IMR-90 (cell line): ENCODE data around the gene CITED2. TPM values are rescaled to one million over a fixed set of nuclear protein-coding genes. Genes with fewer than 3 reads are reported as not detected.

ENCODE experiments used
- ATAC-seq: fragments of 200-7000 bp; cut with Tn5 transposase; 2 replicates; pipeline ENCODE4 v1.9.1; 2020; ENCODE audit warnings: low read depth, mild to moderate bottlenecking, moderate library complexity
- BruUV-seq: library from RNA; stranded (reverse); fragments of 400-500 nt; replicated peaks from 2 replicates; lab custom pipeline; 2021; lab: Mats Ljungman, UMichigan
- CTCF ChIA-PET: fragments of 300-600 bp; formaldehyde crosslinking; extraction: SDS; loops from one replicate; lab custom pipeline; 2021; ENCODE audit warnings: antibody characterized with exemption; lab: Yijun Ruan, JAX
- POLR2A ChIA-PET: fragments of 300-600 bp; sonication (Branson Sonifier 250); formaldehyde crosslinking; loops from one replicate; lab custom pipeline; 2022; ENCODE audit warnings: antibody characterized with exemption; ENCODE audit not compliant: unreplicated experiment; lab: Charles Lee
- DNase-seq: peaks from one replicate; pipeline ENCODE4 v3.0.0; 2013
- H2AFZ ChIP-seq: replicated peaks from 2 replicates; pipeline ENCODE3; 2013; ENCODE audit warnings: low read length, mild to moderate bottlenecking; ENCODE audit not compliant: poor library complexity
- H2AK5ac ChIP-seq: 2 replicates; pipeline ENCODE4 v1.6.1; 2013; ENCODE audit warnings: low read depth, low read length, inconsistent platforms
- H2AK9ac ChIP-seq: replicated peaks from 2 replicates; pipeline ENCODE3; 2013; ENCODE audit warnings: mild to moderate bottlenecking, low read depth, low read length, moderate library complexity; ENCODE audit not compliant: poor library complexity
- H2BK120ac ChIP-seq: 2 replicates; pipeline ENCODE4 v1.6.1; 2013; ENCODE audit warnings: low read depth, low read length, inconsistent platforms
- H2BK15ac ChIP-seq: 3 replicates; pipeline ENCODE4 v1.6.1; 2013; ENCODE audit warnings: low read depth, low read length, inconsistent platforms
- H2BK20ac ChIP-seq: 2 replicates; pipeline ENCODE4 v1.6.1; 2013; ENCODE audit warnings: low read depth, mild to moderate bottlenecking, inconsistent platforms, low read length, moderate library complexity
- H2BK5ac ChIP-seq: 2 replicates; pipeline ENCODE4 v1.6.1; 2013; ENCODE audit warnings: mild to moderate bottlenecking, low read depth, low read length, inconsistent platforms; ENCODE audit not compliant: poor library complexity, severe bottlenecking
- H3K14ac ChIP-seq: replicated peaks from 2 replicates; pipeline ENCODE4 v1.6.1; 2013; ENCODE audit warnings: low read depth, low read length, inconsistent platforms
- H3K18ac ChIP-seq: 2 replicates; pipeline ENCODE4 v1.6.1; 2013; ENCODE audit warnings: low read depth, low read length, control low read depth
- H3K23ac ChIP-seq: 2 replicates; pipeline ENCODE4 v1.6.1; 2013; ENCODE audit warnings: low read depth, low read length, inconsistent platforms
- H3K27ac ChIP-seq: 2 replicates; pipeline ENCODE4 v1.5.1; 2013; ENCODE audit warnings: mild to moderate bottlenecking, control low read depth, low read length; ENCODE audit not compliant: insufficient read depth
- H3K27me3 ChIP-seq: 2 replicates; pipeline ENCODE4 v1.6.1; 2013; ENCODE audit warnings: low read length; ENCODE audit not compliant: control insufficient read depth, insufficient read depth
- H3K36me3 ChIP-seq: 2 replicates; pipeline ENCODE4 v1.6.1; 2013; ENCODE audit warnings: low read length, mixed read lengths; ENCODE audit not compliant: control insufficient read depth, insufficient read depth
- H3K4ac ChIP-seq: 2 replicates; pipeline ENCODE4 v1.6.1; 2013; ENCODE audit warnings: low read depth, low read length, inconsistent platforms
- H3K4me1 ChIP-seq: 2 replicates; pipeline ENCODE4 v1.6.1; 2013; ENCODE audit warnings: low read length, mixed read lengths; ENCODE audit not compliant: control insufficient read depth, insufficient read depth
- H3K4me2 ChIP-seq: 2 replicates; pipeline ENCODE4 v1.6.1; 2013; ENCODE audit warnings: low read depth, mild to moderate bottlenecking, control low read depth, low read length, moderate library complexity
- H3K4me3 ChIP-seq: 2 replicates; pipeline ENCODE4 v1.5.1; 2013; ENCODE audit warnings: low read depth, mild to moderate bottlenecking, control low read depth, low read length, moderate library complexity; ENCODE audit not compliant: insufficient read depth
- H3K56ac ChIP-seq: 2 replicates; pipeline ENCODE4 v1.6.1; 2013; ENCODE audit warnings: low read length, inconsistent platforms; ENCODE audit not compliant: insufficient read depth; ENCODE audit errors: extremely low read depth
- H3K79me1 ChIP-seq, 2 experiments: 2 replicates each; pipeline ENCODE4 v1.6.1; 2013; ENCODE audit warnings: low read length in 2 of 2, inconsistent platforms in 1 of 2, low read depth in 1 of 2
- H3K9ac ChIP-seq: 2 replicates; pipeline ENCODE4 v1.6.1; 2013; ENCODE audit warnings: low read depth, low read length, control low read depth
- H3K9me1 ChIP-seq: 2 replicates; pipeline ENCODE4 v1.6.1; 2013; ENCODE audit warnings: low read length, inconsistent platforms; ENCODE audit not compliant: insufficient read depth
- H3K9me3 ChIP-seq: 2 replicates; pipeline ENCODE4 v1.6.1; 2013; ENCODE audit warnings: low read length; ENCODE audit not compliant: control insufficient read depth, insufficient read depth
- H4K20me1 ChIP-seq: 2 replicates; pipeline ENCODE4 v1.6.1; 2013; ENCODE audit warnings: low read length, inconsistent platforms; ENCODE audit not compliant: insufficient read depth
- H4K5ac ChIP-seq: 2 replicates; pipeline ENCODE4 v1.6.1; 2013; ENCODE audit warnings: mild to moderate bottlenecking, low read depth, low read length, control low read depth
- H4K8ac ChIP-seq, 2 experiments: 2 replicates each; pipeline ENCODE4 v1.6.1; 2013; ENCODE audit warnings: low read depth in 2 of 2, low read length in 2 of 2, control low read depth in 1 of 2, inconsistent platforms in 1 of 2
- H4K91ac ChIP-seq: 2 replicates; pipeline ENCODE4 v1.6.1; 2013; ENCODE audit warnings: low read depth, low read length, inconsistent platforms; ENCODE audit not compliant: insufficient read depth
- BHLHE40 ChIP-seq: fragments of 150-350 bp; IDR thresholded peaks from 2 replicates; pipeline ENCODE4 v1.6.1; 2016; ENCODE audit warnings: mild to moderate bottlenecking, low read depth, low read length
- CEBPB ChIP-seq: IDR thresholded peaks from 2 replicates; pipeline ENCODE4 v1.6.1; 2012; ENCODE audit warnings: low read depth, low read length, improper control_type of control experiment
- CHD1 ChIP-seq: IDR thresholded peaks from 2 replicates; pipeline ENCODE4 v1.6.1; 2012; ENCODE audit warnings: low read depth, low read length, improper control_type of control experiment
- FOS ChIP-seq: fragments of 150-350 bp; IDR thresholded peaks from 2 replicates; pipeline ENCODE4 v1.6.1; 2016; ENCODE audit warnings: low read depth, low read length
- MAFK ChIP-seq: IDR thresholded peaks from 2 replicates; pipeline ENCODE4 v1.6.1; 2012; ENCODE audit warnings: low read depth, low read length, improper control_type of control experiment
- MXI1 ChIP-seq: IDR thresholded peaks from 2 replicates; pipeline ENCODE4 v1.6.1; 2012; ENCODE audit warnings: low read depth, mild to moderate bottlenecking, low read length, moderate library complexity, borderline replicate concordance
- NFE2L2 ChIP-seq: fragments of 150-350 bp; IDR thresholded peaks from 2 replicates; pipeline ENCODE4 v1.6.1; 2016; ENCODE audit warnings: low read depth, mild to moderate bottlenecking, low read length
- RCOR1 ChIP-seq: IDR thresholded peaks from 2 replicates; pipeline ENCODE4 v1.6.1; 2012; ENCODE audit warnings: mild to moderate bottlenecking, low read length, improper control_type of control experiment; ENCODE audit not compliant: insufficient replicate concordance
- RFX5 ChIP-seq: IDR thresholded peaks from 2 replicates; pipeline ENCODE4 v1.8.0; 2012; ENCODE audit warnings: low read depth, mild to moderate bottlenecking, low read length, moderate library complexity
- SMC3 ChIP-seq: fragments of 150-350 bp; IDR thresholded peaks from 2 replicates; pipeline ENCODE4 v1.6.1; 2016; ENCODE audit warnings: low read depth, mild to moderate bottlenecking, antibody characterized with exemption, low read length, moderate library complexity
- WGBS, 2 experiments: methylation state at CpG; one replicate each; pipeline versions ENCODE4 v1.1.5 to v1.1.7; 2013; ENCODE audit warnings: missing lambda C conversion rate in 2 of 2; ENCODE audit not compliant: insufficient read length in 1 of 2; ENCODE audit errors: extremely low coverage in 2 of 2; 5-methylcytosine and 5-hydroxymethylcytosine counted together
- dilution Hi-C: fragments of 300-500 bp; cut with HindIII; formaldehyde crosslinking; loops from one replicate; pipeline ENCODE4 v1.14.3; 2018; ENCODE audit warnings: low sequenced_read_pairs; ENCODE audit not compliant: unreplicated experiment
- in situ Hi-C: fragments of 300-500 bp; cut with MboI; formaldehyde crosslinking; loops from 3 replicates; pipeline ENCODE4 v1.14.3; 2019; ENCODE audit warnings: low sequenced_read_pairs, inconsistent platforms, mixed read lengths
- intact Hi-C: fragments of 100-400 bp; cut with micrococcal nuclease; formaldehyde crosslinking; loops from 2 replicates; pipeline ENCODE4 v1.10.0; 2022
- polyA plus RNA-seq, 3 experiments: library from polyadenylated mRNA; depleted of rRNA; stranded (reverse); fragments of >200 nt; gene quantifications; 2 replicates each; pipeline ENCODE4 v1.2.3, GENCODE V29; 2012; ENCODE audit warnings: low replicate concordance in 1 of 3
- total RNA-seq: library from RNA; depleted of rRNA; stranded (reverse); fragments of >200 nt; gene quantifications from 2 replicates; pipeline ENCODE4 v1.2.3, GENCODE V29; 2012
- TF ChIP-seq, protein P1 (sequence below): fragments of 150-350 bp; IDR thresholded peaks from 2 replicates; pipeline ENCODE4 v1.6.1; 2016; ENCODE audit warnings: low read depth, mild to moderate bottlenecking, low read length, moderate library complexity, borderline replicate concordance
- TF ChIP-seq, protein P2 (sequence below): conservative IDR thresholded peaks from 2 replicates; pipeline ENCODE4 v1.5.1; 2012; ENCODE audit warnings: mild to moderate bottlenecking, low read depth, low read length, improper control_type of control experiment

The CITED2 gene
- total and polyA plus RNA-seq, 2 of the 4 experiments (the other 2 are of a cell fraction), result 163 to 483 TPM

DNA sequence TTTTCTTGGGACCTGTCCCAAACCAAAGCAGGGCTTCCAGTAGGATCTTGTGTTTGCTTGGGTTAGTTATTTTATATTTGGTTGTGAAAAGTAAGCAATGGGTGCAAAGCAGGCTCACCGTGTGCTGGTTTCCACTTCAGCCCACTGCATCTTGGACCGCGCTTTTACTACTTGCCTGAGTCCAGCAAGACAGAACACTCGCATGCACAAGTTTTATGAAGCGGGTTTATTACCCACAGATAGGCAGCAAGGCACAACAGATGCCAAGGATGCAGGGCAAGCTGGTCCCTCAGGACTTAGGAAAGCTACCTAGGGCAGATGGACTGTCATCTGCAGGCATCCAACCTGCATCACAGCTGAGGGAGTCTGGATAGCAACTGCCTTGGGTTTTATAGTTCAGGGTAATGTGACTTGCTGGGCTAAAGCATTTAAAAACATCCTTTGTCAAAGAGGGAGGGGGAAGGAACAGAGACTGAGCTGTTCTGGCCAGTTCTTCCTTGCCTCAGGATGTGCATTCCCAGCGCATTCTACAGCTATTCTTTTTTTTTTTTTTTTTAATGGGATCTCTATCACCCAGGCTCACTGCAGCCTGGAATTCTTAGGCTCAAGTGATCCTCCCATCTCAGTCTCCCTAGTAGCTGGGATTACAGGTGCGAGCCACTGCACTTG, 18.5 kb downstream of the CITED2 start:
- 100% methylated on average over 2 of the region's 7 CpGs; no CpG with 5 or more reads in 1 of the 2 experiments for WGBS, 2 experiments
- Histone ChIP-seq H2BK20ac (no peak overlapping the region), H3K4me2 (no peak overlapping the region), H4K5ac (no peak overlapping the region), H3K4me3 (no peak overlapping the region), H4K91ac (no peak overlapping the region), H4K20me1 (no peaks in the 10 kb centered on the region), H3K36me3 (no peaks in the 10 kb centered on the region), H4K8ac (no peak overlapping the region), H3K79me1 (no peaks in the 10 kb centered on the region), H3K27ac (no peak overlapping the region), H2AFZ (no peak overlapping the region), H2BK5ac (no peak overlapping the region), H2AK9ac (no peak overlapping the region), H3K56ac (no peak overlapping the region), H3K9ac (no peak overlapping the region), H3K4ac (no peak overlapping the region), H3K23ac (no peak overlapping the region), H3K18ac (no peak overlapping the region), H2AK5ac (no peak overlapping the region), H3K27me3 (no peaks in the 10 kb centered on the region; the same call in 1 of the 2 replicates), H2BK15ac (no peak overlapping the region), H3K14ac (no peak overlapping the region), H3K4me1 (no peaks in the 10 kb centered on the region), H2BK120ac (no peak overlapping the region), H3K9me3 (no peaks in the 10 kb centered on the region), H3K9me1 (no peaks in the 10 kb centered on the region)
- TF ChIP-seq CEBPB (no peak), SMC3 (no peak), CHD1 (no peak), FOS (no peak), MXI1 (no peak), NFE2L2 (no peak), RFX5 (no peak), RCOR1 (no peak), MAFK (no peak), BHLHE40 (no peak)
- TF ChIP-seq, protein P1, sequence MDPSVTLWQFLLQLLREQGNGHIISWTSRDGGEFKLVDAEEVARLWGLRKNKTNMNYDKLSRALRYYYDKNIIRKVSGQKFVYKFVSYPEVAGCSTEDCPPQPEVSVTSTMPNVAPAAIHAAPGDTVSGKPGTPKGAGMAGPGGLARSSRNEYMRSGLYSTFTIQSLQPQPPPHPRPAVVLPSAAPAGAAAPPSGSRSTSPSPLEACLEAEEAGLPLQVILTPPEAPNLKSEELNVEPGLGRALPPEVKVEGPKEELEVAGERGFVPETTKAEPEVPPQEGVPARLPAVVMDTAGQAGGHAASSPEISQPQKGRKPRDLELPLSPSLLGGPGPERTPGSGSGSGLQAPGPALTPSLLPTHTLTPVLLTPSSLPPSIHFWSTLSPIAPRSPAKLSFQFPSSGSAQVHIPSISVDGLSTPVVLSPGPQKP, result no peak
- TF ChIP-seq, protein P2, sequence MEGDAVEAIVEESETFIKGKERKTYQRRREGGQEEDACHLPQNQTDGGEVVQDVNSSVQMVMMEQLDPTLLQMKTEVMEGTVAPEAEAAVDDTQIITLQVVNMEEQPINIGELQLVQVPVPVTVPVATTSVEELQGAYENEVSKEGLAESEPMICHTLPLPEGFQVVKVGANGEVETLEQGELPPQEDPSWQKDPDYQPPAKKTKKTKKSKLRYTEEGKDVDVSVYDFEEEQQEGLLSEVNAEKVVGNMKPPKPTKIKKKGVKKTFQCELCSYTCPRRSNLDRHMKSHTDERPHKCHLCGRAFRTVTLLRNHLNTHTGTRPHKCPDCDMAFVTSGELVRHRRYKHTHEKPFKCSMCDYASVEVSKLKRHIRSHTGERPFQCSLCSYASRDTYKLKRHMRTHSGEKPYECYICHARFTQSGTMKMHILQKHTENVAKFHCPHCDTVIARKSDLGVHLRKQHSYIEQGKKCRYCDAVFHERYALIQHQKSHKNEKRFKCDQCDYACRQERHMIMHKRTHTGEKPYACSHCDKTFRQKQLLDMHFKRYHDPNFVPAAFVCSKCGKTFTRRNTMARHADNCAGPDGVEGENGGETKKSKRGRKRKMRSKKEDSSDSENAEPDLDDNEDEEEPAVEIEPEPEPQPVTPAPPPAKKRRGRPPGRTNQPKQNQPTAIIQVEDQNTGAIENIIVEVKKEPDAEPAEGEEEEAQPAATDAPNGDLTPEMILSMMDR, result no peak
- intact Hi-C loops (no loop called here), dilution Hi-C loops (no loop called here), in situ Hi-C loops (loop anchor here (5.0 to 25.0 kb wide), 3 partner anchors 129 to 1556 kb away; partner anchors contain the start of gene PERP)
- BruUV-seq, result no TSS peak
- CTCF ChIA-PET, result interaction anchor here (1.9 kb wide), 1 partner anchor 137 kb away, joined by 9 read pairs; no protein-coding TSS in a partner anchor
- ATAC-seq, result no peak
- no peak for DNase-seq
- POLR2A ChIA-PET, result no interaction called here
